ENCODE data around the gene TNFRSF21.

GRCh38 chr6:47247227-47247797, 62.4 kb downstream of the TNFRSF21 start:
- TF ChIP-seq CTCF (IDR thresholded peaks at IDR 0.05) (no peak), EZH2 (IDR thresholded peaks at IDR 0.05; ENCODE audit: borderline replicate concordance, insufficient read depth, low read depth, low read length, poor library complexity, severe bottlenecking) (no peak)
